T-helper 9 cell (primary cell): ENCODE measurements around the gene STK24.

ENCODE experiments used
- DNase-seq: peaks from one replicate; pipeline ENCODE4 v3.0.0-alpha.2; 2020

The STK24 gene

DNA sequence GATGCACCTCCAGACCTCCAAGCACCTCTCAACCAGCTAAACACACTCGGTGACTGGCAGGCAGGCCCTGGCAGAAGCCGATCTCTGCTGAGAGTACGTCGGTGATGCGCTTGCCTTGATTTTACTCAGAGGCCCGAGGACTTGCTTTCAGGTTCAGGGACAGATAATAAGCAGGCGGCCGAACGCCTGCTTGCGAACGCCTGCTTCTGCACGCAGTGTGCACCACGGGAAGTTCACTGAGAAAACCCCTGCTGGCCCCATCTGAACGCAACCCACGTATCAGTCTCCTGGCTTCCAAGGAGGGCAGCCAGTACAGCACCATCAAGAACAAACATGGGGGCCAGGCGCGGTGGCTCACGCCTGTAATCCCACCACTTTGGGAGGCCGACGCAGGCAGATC is 108.0 kb downstream of the STK24 start:
- no peak for DNase-seq

DNA sequence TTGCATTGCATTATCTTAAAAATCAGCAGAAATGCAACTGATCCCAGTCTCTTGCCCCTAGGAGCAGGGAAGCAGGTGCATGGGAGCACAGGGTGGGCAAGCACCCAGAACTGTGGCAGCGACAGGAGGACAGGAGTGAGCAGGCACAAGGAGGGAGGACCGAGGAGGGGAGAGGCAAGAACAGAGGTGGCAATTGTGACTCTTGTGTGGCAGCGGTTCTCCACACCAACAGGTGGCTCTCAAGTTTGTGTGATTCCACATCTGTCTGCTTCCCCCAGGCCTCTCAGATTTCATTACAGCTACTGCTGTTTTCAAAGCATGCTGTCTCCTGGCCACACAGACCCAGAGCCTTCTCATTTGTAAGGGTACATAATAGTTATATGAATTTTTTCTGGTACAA is 108.5 kb downstream of the STK24 start:
- DNase-seq: no peak

DNA sequence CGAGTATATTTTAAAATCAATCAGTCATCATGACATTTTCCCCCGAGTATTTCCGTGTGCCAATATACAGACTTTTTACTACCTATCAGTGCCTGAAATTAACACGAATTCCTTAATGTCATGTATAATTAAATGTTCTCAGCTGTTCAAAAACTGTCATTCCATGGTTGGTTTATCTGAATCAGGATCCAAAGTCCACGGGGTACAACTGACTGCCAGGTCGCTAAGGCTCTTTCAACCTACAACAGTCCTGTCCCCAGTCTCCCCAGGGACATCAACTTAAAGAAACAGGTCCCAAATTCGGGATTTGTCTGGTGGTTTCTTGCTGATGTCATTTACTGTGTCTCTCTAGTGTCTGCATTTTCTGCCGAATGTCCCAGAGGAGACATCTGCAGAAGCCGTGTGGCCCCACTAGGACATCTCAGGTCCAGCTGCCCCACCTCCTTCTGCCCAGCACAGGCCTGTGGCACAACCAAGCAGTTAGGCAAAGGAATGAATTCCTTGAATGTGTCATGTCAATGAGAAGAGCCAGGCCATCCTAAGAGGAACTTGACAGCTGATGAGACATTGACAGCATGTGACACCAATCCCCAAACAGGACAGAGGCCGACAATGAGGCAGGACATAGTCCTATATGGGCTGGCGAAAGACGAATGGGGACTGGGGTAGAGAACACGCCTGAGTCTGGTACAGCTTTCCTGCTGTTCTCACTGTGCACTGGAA is 109.5 kb downstream of the STK24 start:
- DNase-seq: no peak

DNA sequence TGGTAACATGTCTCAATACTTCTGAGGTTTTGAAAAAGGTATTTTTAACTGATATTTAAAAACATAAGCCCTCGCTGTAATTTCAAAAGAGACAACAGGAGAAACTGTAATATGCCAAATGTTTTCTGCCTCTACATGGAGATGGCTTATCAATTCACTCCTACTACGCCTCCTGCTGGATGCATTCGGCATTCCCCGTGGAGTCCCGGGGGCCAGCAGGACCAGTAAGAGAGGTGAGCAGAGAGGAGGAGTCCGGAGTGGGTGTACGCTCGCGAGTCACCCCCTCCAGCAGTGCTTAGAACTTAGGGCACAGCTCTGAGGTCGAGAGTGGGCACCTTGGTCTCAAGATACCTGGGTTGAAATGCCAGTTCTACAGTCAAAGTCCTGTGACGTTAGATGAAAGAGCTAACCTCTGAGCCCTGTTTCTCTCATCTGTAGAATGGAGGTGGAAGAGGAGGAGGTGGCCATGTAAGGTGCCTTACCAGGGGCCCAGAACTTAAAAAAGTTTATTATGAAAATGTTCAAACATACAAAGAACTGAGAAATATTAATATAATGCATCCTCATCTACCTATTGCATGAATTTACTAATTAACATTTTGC is 110.2 kb downstream of the STK24 start:
- peak; percentile 38 for DNase-seq

DNA sequence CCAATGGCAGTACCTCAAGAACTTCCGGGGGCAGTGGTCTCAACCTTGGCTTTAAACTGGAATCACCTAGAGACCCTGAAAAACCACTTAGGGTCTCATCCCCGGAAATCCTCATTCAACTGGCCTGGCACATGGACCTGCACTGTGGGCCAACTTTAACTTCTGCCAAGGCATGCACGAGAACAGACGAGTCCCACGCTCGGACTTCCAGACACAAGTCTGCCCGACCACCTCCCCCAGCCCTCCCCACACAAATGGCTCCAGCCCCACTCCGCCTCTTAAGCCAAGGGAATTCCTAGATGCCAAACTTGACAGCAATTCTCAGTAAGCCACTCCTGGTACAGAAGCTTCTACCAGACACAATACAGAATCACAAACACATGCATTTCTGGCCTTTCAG is 114.0 kb downstream of the STK24 start:
- no peak for DNase-seq

DNA sequence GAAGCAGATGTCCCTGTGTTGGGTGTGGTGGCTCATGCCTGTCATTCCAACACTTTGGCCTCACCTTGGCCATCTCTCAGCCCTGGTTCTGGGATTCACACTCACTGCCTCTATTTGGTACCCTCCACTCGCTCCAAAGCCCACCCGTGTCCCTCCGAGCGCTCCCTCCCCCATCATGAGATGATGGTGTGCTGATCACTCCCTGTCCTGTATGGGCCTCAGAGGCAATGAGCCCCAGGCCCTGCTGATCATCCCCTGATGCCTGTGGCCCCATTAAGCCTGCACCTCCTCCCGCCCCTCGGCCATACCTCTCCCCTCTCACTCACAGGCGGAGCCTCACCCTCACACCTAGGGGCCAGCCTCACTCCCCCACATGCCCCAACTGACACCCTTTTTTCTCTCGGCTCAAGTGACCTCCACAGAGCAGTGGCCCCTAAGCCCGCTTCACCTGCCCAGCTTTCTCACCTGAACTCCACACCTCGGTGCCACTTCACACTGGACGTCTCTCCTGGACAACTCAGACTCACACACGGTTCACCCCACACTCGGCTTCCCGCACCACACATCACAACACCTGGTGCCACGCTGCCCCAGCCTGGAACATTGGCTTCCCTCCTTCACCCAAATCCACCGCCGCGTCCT is 114.5 kb downstream of the STK24 start:
- no peak for DNase-seq

DNA sequence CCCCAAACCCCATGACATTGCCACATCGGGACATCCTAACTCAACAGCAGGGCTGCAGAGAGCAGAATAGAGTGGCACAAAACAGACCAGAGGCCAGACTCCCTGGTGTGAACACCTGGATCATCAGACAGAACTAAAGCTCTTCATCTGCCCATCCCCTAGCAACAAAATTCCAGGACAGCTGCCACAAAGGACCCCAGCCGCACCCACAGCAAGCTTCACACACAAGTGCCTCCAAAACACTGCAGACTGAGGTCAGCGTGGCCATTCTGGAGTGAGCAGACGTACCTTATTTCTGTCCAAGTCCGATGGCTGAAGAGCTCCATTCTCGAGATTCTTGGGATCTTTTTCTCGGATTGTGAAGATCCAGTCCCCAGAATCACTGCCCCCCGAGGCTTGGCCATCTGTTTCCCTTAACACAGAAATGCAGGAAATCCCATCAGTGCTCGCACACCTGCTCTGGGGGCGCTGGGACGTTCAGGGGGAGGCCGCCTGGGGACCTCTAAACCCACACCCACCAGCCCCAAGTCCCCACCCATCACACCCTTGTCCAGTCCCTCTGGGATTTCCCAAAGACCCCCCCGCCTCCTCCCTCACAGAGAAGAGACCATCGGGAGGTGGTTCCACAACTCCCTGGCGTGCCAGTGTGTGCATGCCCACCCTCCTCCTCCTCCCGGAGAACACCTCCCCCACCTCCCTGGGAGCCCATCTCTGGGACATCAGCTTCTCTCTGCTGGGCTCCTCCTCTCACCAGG is 115.2 kb downstream of the STK24 start:
- no peak for DNase-seq

DNA sequence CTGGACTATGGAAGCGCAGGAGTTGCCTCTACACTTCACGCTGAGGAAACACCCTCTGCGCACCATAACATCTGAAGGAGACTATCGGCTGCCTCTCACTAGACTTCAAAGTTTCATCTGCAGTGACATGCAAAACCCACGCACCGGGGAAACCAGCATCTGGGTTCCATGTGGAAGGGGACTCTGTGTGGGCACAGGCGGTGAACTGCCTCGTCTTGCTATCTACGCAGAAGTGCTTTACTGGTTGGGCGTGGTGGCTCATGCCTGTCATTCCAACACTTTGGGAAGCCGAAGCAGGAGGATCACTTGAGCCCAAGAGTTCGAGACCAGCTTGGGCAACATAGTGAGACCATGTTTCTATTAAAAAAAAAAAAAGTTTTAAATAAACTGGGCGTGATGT is 116.4 kb downstream of the STK24 start:
- DNase-seq: no peak

DNA sequence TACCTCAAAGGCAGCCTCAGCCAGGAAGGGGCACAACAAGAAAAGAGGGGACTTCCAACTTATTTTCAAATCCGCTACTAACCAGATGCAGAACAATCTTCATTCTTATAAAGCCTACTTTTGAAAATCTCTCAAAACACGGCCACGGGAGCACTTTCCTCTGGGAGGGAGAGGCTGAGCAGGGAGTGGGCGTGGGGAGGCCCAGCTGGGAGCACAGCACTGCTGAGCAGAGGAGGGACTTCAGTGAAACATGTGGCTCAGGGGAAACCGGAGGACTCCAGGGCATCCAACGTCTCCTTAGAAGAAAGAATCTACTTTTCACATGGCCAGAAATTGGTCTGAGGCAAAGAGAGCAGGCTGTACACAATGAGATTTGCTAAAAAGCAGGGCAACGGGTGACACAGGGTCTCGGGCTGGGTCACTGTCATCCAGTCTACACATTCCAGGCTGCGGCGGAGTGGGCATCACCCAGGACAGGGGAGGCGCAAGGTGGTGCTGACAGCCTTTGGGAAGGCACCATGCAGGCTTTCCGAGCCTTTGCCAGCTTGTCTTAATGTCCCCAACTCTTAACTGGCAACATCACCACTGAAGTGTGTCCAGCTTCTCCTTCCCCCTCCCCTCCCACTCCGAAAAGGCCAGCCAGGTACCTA is 117.1 kb downstream of the STK24 start:
- DNase-seq: no peak

DNA sequence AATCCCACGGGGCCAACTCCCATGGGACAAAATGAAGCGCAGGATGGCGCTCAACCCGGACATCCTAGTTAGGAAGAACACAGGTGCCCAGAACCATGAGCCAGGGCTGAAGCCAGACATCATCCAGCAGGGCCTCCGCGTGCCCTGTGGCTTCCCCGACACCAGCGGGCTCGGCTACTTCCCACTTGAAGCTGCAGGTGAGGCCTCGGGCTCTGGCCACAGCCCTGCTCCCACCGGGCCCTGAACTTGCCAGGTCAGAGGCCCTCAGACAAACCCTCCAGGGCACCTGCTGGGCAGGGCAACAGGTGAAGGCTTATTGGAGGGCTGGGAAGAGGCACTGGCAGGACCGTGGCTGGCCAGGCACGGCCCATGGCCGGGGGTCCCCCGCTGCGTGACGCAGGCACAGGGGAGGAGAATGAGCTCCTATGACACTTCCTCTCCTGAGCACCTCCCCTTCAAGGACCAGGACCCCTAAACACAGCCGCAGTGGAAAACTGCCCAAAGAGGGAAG is 117.7 kb downstream of the STK24 start:
- DNase-seq: no peak

DNA sequence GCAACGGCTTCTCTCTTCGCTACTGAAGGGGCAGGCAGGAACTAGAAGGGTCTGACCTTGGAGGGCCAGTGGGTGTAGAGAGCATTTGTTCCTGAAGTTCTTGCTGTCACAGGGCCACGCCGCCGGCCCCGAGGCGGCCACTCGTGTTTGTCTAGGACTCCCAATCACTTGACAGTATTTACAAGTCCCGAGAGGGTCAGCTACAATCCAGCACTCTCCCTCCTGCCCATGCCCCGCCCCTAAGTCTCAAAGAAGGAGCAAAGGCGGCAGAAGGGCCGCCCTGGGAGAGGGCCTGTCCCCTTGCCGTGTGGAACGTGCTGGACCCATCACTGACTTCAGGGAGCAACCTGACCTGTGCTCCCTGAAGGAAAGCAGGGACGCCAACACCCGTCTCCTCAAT is 118.5 kb downstream of the STK24 start:
- no peak for DNase-seq

DNA sequence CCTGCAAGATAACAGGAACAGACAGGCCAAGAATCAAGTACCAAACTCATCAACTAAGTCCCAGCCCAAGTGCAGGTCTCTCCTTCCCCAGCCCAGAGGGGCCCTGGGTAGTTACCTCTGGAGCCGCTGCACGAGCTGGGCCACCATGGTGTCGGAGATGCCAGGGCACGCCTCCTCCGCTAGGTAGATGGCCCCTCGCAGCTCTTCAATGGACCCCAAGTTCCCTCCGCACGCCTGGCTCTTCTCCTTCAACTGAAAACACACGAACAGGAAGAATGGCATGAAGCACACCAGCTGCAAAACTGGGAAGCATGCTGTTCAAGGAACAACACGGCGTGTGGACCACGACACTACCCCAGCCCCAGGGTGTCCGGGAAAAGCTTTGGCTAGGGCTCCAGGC is 119.9 kb downstream of the STK24 start:
- no peak for DNase-seq

DNA sequence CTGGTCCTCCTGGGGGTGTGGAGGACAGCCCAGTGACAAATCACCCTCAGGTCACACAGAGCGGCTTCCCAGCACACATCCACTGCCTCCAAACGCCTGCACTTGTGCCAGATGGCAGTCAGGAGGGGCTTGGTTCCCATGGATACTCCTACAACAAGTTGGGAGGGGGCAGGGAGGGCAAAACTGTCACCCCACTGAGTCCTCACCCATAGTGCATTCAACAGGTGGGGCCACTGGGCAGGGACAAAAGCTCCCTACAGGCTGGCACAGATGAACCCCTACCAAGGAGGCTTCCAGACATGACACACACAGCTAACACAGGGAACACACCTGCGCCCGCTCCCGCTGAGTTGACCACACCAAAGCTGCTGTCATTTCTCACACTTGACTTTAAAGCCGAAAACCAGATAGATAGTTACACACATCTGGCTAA is 120.5 kb downstream of the STK24 start:
- no peak for DNase-seq

DNA sequence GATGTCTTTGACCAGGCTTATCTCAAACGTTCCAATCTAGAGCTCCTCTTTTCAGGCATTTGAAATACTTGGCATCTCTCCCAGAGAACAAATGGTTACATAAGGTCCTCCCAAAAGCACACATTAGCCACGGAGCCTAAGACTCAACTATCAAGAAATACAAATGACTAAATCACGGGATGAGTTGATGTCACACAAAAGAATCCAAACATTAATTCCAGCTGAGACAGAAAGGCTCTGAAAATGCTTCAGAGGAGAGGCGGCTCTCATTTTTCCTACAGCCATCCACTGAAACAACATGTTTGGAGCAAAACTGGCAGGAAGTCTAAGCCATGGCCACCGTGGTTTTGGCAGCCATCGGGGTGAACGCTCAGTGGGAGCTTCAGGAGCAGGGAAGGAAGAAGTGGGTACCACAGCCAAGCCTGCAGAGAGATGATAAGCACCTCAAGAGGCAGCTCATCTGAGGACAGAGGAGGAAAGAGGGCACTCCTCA is 122.5 kb downstream of the STK24 start:
- no peak for DNase-seq

DNA sequence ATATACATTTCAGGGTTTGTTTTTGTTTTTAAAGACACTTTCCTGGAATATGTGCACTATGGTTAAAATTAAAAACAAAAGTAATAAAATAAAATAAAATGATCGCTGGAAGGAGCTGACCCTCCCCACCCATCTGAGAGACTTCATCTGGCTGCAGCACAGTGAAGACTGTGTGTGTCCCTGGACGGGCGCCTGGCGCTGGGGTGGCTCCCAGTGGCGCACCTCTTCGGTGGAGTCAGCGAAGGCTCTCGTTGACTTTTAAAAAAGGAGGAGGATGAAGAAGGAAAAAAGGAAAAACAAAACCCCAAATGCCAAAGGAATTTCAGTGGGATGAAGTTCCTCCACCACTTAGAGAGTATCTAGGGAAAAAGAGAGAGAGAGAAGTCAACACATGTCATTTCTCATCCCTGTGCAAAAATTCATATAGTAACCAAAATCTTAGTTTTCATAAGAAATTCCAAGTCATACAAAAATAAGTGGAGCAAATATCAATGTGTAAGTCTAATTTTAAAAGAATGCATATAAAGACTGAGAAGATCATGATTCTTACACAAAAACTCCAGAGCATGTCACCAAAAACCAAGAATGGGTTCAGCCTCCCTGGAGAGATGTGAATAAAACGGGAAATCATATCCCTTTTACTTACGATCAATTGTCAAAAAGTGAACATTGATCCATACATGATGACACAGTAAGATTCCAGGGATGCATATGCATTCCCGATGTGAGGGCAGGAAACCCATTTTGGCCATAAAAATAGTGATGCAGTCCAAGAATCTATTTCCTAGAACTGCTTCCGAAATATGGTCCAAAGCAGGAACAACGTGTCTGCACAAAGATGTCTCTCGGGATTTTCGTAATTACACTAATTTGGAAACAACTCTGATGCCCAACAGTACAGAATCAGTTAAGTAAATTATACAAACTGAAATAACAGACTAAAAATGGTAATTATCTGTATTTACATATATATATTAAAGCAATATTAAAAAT is 123.8 kb downstream of the STK24 start:
- no peak for DNase-seq

DNA sequence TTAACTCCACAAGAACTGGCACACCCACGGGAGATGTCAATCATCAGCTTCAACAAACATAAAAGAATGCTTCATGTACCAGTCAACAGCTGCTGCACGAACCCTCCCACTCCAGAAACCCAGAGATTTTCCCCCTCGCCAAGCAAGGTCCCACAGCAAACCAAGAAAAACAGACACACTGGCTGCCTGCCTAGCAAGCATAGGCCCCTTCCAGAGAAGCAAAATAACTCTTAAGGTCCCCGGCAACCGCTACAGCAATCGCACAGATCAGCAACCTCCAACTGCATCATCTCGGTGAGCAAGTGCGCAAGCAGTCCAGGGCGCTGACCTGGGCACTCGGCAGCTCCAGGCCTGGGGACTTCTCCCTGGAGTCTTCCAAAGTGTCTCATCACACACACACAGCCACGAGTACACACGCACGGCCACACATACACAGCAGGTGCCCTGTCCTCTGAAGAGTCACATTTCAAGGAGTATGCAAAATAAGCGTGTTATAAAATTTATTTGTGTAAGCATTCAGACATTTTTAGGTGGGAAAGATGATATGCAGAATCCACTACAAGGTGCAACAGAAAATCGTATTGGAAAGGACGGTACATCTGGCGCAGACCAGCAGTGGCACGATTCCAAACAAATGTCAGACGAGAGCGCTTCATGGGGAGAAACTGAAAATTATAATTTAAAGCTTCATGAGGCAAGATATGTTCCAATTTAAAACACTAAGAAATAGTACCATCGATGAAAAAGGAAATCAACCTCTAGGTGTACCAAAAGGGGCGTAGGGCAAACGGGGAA is 125.0 kb downstream of the STK24 start:
- DNase-seq: no peak

DNA sequence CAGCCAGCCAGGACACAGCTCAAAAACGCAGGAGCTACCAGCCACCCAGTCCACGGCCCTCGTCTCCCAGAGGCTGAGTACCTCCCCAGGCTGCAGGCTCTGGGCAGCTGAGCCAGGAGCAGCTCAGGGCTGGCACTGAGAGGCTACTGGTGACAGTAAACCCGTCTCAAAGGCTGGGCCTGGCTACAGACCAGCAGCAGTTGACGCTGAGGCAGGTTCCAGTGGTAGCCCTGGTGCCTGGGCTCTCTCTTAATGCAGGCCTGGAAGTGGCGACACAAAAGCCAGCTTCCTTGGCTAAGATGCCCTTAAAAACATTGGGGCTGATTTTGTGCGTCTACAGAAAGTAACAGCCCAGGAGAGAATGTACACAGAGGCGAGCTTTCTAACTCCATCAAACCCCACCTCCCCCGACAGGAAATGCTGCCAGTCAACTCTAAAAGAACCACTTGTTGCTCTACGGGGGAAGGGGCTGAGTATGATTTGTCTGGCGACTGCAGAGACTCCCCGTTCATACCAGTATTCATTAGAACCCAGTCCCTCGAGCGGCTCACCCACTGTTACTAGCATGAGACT is 126.3 kb downstream of the STK24 start:
- DNase-seq: no peak

DNA sequence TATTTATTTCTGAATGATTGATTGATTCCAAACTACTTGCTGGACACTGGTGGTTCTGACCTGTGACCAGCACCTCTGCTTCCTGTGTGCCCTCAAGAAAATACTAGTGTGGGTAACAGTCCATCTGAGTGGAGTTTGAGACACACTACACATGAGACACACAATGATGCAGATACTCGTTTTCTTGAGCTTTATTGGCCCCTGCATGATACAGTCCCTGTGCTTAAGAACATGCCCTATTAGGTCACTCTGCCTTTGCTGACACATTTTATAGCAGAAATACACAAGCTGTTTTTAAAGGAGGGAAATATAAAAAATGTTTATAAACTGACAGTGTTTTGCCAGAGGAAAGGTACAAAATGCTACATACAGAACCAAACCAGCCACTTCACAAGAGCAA is 126.9 kb downstream of the STK24 start:
- no peak for DNase-seq

DNA sequence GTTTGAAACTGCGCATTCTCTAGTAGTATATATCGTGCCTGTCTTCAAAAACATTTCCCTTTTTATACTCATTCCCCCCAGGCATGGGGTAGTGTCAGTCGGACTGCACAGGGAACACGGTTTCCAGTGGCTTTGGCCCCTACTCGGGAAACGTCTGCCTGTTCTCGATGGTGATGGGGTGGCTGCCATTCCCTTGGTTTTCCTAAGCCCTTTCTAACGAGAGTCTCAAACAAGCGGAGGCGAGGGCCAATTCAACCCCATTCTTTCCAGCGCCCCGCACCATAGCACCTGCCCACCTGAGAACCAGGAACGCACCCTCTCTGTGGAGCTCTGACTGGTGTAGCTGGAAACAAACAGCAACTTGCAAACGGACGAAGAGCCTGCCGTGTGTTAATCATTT is 127.6 kb downstream of the STK24 start:
- no peak for DNase-seq

DNA sequence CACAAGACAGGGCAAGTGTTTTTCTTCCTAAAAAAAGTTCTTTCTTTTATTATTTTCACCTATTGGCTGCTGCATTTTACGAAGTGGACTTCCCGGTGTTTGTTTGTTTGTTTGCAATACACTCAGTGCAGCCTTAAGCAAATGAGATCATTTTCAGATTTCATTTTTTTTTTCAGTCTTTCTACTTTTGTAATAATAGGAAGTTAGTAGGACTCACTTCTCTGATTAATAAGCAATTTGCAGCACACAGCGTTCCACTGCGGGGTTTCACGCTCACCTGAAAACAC is 128.3 kb downstream of the STK24 start:
- DNase-seq: no peak
